Measurements from ENCODE around the gene TANC1.
"Not testable (repeated sequence)": the region's sequence is repeated elsewhere in the genome, so short reads cannot be mapped to it uniquely, and the experiment has no call there.

The TANC1 gene

GRCh38 chr2:159090514-159091201 is 122.2 kb downstream of the TANC1 start:
- no peak for TF ChIP-seq CTCF (IDR thresholded peaks at IDR 0.05; ENCODE audit: insufficient read depth, missing control alignments)
- no peak for FAIRE-seq
- no peak for DNase-seq (ENCODE audit: insufficient read length, low spot score)

GRCh38 chr2:159091381-159091780 is 122.9 kb downstream of the TANC1 start:
- DNase-seq (ENCODE audit: insufficient read length, low spot score) (no peak), FAIRE-seq (no peak)
- TF ChIP-seq CTCF (IDR thresholded peaks at IDR 0.05; ENCODE audit: insufficient read depth, missing control alignments): no peak

- no peak for TF ChIP-seq CTCF (IDR thresholded peaks at IDR 0.05; ENCODE audit: insufficient read depth, missing control alignments)
- FAIRE-seq (no peak), DNase-seq (ENCODE audit: insufficient read length, low spot score) (no peak)
Measured at GRCh38 chr2:159091976-159092375, 123.5 kb downstream of the TANC1 start.

- FAIRE-seq: no peak
- no peak for DNase-seq (ENCODE audit: insufficient read length, low spot score)
- TF ChIP-seq CTCF (IDR thresholded peaks at IDR 0.05; ENCODE audit: insufficient read depth, missing control alignments): no peak
Measured at GRCh38 chr2:159093497-159093896, 125.1 kb downstream of the TANC1 start.

- DNase-seq (ENCODE audit: insufficient read length, low spot score) (no peak), FAIRE-seq (no peak)
- no peak for TF ChIP-seq CTCF (IDR thresholded peaks at IDR 0.05; ENCODE audit: insufficient read depth, missing control alignments)
Measured at GRCh38 chr2:159094173-159094737, 125.8 kb downstream of the TANC1 start.

GRCh38 chr2:159095813-159096212 is 127.4 kb downstream of the TANC1 start:
- FAIRE-seq (no peak), DNase-seq (ENCODE audit: insufficient read length, low spot score) (no peak)
- TF ChIP-seq CTCF (IDR thresholded peaks at IDR 0.05; ENCODE audit: insufficient read depth, missing control alignments): no peak

GRCh38 chr2:159096302-159096855 is 127.9 kb downstream of the TANC1 start:
- DNase-seq (ENCODE audit: insufficient read length, low spot score); FAIRE-seq: not testable (repeated sequence)
